Measurements from ENCODE around the gene NTM. TPM values are rescaled to one million over a fixed set of nuclear protein-coding genes. Genes with fewer than 3 reads are reported as not detected.

NTM gene
- total and polyA plus RNA-seq, 10 donors: 0.13 to 1.6 (median 0.67) TPM

DNA sequence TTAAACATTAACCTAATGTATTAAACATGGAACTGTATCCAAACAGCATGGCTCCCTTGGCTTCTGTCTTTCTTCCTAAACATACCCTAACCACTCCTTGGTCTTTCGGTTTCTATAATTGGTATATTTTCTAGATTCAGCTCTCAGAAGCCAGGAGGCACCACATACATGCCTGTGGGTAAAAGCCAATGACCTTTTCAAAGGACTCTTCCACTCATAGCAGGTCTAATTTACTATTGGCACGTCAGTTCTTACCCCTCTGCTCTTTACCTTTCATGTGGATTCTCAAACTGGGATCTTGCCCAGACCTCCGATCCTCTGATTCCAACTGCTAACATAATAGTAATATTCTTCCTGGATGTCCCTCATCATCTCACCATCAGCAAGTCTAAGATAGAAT is 835.1 kb downstream of the NTM start:
- intact Hi-C loops (cut with DNase I; ENCODE audit: low total_unique reads): no loop called here

DNA sequence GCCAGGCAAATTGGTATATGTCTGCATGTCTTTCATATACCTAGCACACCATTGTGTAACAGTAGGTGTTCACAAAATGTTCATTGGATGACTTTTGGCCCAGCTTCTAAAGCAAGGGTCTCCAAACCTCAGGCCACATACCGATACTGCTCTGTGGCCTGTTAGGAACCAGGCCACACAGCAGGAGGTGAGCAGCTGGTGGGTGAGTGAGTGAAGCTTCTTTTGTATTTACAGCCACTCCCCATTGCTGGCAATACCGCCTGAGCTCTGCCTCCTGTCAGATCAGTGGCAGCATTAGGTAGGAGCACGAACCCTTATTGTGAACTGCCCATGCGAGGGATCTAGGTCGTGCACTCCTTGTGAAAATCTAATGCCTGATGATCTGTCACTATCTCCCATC is 836.6 kb downstream of the NTM start:
- no peaks in the 10 kb centered on the region for H3K9me3 ChIP-seq
- WGBS, 5 donors: 77 to 90% (median 85%) methylated on average over 4 to 5 of the region's 5 CpGs
- no peak overlapping the region for H3K27ac ChIP-seq
- no peaks in the 10 kb centered on the region for H3K36me3 ChIP-seq
- H3K4me3 ChIP-seq: no peak overlapping the region
- no peak for DNase-seq
- TF ChIP-seq, protein P1, sequence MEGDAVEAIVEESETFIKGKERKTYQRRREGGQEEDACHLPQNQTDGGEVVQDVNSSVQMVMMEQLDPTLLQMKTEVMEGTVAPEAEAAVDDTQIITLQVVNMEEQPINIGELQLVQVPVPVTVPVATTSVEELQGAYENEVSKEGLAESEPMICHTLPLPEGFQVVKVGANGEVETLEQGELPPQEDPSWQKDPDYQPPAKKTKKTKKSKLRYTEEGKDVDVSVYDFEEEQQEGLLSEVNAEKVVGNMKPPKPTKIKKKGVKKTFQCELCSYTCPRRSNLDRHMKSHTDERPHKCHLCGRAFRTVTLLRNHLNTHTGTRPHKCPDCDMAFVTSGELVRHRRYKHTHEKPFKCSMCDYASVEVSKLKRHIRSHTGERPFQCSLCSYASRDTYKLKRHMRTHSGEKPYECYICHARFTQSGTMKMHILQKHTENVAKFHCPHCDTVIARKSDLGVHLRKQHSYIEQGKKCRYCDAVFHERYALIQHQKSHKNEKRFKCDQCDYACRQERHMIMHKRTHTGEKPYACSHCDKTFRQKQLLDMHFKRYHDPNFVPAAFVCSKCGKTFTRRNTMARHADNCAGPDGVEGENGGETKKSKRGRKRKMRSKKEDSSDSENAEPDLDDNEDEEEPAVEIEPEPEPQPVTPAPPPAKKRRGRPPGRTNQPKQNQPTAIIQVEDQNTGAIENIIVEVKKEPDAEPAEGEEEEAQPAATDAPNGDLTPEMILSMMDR (IDR thresholded peaks at IDR 0.05 in 8 of 11, conservative IDR thresholded peaks at IDR 0.05 in 3 of 11): no peak
- TF ChIP-seq POLR2AphosphoS5 (IDR thresholded peaks at IDR 0.05) (no peak), POLR2A (IDR thresholded peaks at IDR 0.05) (no peak)
- no peaks in the 10 kb centered on the region for H3K27me3 ChIP-seq (replicated peaks in 1 of 7)
- no peaks in the 10 kb centered on the region for H3K4me1 ChIP-seq
- intact Hi-C loops (cut with DNase I; ENCODE audit: low total_unique reads): no loop called here

More for the DNA sequence above, 835.1 kb downstream of the NTM start:
- WGBS, 5 donors: 67 to 88% (median 78%) methylated on average over 3 of the region's 3 CpGs
- Histone ChIP-seq H3K4me3 (no peak overlapping the region), H3K27me3 (replicated peaks in 1 of 7) (no peaks in the 10 kb centered on the region), H3K4me1 (no peaks in the 10 kb centered on the region), H3K9me3 (no peaks in the 10 kb centered on the region), H3K36me3 (no peaks in the 10 kb centered on the region), H3K27ac (no peak overlapping the region)
- DNase-seq: no peak
- TF ChIP-seq POLR2AphosphoS5 (IDR thresholded peaks at IDR 0.05) (no peak), POLR2A (IDR thresholded peaks at IDR 0.05) (no peak)
- TF ChIP-seq, protein P1 (IDR thresholded peaks at IDR 0.05 in 8 of 11, conservative IDR thresholded peaks at IDR 0.05 in 3 of 11): no peak

DNA sequence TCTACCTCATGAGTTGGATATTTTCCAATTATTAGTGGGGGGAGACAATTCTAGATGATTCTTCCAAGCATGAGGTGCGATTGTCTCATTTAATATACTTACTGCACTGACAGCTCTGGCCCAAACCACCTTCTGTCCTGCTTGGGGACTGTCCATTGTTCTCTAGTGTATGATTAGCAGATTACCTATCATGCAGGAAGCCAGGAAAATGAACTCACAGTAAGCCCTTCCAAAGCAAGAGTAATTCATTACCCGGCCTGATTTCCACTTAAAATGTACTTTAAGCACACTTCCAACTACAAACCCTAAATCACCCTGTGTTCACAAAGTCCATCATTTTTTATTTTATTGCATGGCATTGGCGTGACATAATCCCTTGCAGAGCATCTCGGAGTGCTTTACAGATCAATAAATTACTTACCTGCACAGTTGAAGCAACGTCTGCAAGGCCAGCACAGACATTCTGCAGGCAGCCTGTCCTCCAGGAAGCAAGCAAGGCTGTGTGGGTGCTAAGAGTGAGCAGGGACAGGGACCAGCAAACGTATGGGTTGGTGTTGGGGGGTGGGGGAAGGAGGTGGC is 838.2 kb downstream of the NTM start:
- no peaks in the 10 kb centered on the region for H3K9me3 ChIP-seq
- no peak overlapping the region for H3K4me3 ChIP-seq
- no peak overlapping the region for H3K27ac ChIP-seq
- intact Hi-C loops (cut with DNase I; ENCODE audit: low total_unique reads): no loop called here
- H3K4me1 ChIP-seq: no peaks in the 10 kb centered on the region
- H3K27me3 ChIP-seq (replicated peaks in 1 of 7): no peaks in the 10 kb centered on the region
- H3K36me3 ChIP-seq: no peaks in the 10 kb centered on the region
- no peak for DNase-seq
- 65 to 69% (median 66%) methylated on average over 6 of the region's 6 CpGs for WGBS, 5 donors
- no peak for TF ChIP-seq POLR2AphosphoS5 (IDR thresholded peaks at IDR 0.05)
- no peak for TF ChIP-seq POLR2A (IDR thresholded peaks at IDR 0.05)
- TF ChIP-seq, protein P1 (IDR thresholded peaks at IDR 0.05 in 8 of 11, conservative IDR thresholded peaks at IDR 0.05 in 3 of 11): no peak

DNA sequence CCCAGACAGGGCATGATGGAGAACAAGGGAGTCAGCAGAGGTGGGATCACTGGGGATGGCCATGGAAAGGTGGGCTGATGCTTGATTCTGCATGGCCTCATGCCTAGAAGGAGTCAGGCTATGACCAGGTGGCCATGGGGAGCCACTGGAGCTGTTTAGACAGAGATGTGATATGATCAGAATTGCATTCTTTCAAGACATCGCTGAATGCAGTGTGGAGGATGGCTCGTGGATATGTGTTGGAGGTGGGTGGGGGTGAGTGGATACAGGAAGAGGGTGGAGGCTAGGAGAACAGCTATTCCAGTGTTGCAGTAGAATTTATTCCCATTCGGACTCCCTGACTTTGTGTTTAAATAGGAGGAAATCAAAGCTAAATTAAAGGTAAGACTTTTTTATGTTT is 841.1 kb downstream of the NTM start:
- Histone ChIP-seq H3K4me1 (no peaks in the 10 kb centered on the region), H3K36me3 (no peaks in the 10 kb centered on the region), H3K27ac (no peak overlapping the region), H3K4me3 (no peak overlapping the region), H3K9me3 (no peaks in the 10 kb centered on the region), H3K27me3 (replicated peaks in 1 of 7) (no peaks in the 10 kb centered on the region)
- TF ChIP-seq POLR2AphosphoS5 (IDR thresholded peaks at IDR 0.05) (no peak), POLR2A (IDR thresholded peaks at IDR 0.05) (no peak)
- TF ChIP-seq, protein P1 (IDR thresholded peaks at IDR 0.05 in 8 of 11, conservative IDR thresholded peaks at IDR 0.05 in 3 of 11): no peak
- WGBS, 5 donors: 74 to 87% (median 76%) methylated on average over 3 of the region's 3 CpGs
- intact Hi-C loops (cut with DNase I; ENCODE audit: low total_unique reads): no loop called here
- DNase-seq: no peak

Measured in spleen (tissue), 11 donors.